HG03280 (cell line): Measurements from ENCODE around the gene NUPR1.
A peak's percentile ranks its signal among the peaks of the same experiment; 100 is the strongest.
"Not testable (repeated sequence)": the region's sequence is repeated elsewhere in the genome, so short reads cannot be mapped to it uniquely, and the experiment has no call there.

Source experiments
- ATAC-seq: cut with Tn5 transposase; IDR thresholded peaks from one replicate; pipeline ENCODE4 v1.9.1; 2021; ENCODE audit warnings: mild to moderate bottlenecking, moderate library complexity; ENCODE audit not compliant: unreplicated experiment

Gene NUPR1

DNA sequence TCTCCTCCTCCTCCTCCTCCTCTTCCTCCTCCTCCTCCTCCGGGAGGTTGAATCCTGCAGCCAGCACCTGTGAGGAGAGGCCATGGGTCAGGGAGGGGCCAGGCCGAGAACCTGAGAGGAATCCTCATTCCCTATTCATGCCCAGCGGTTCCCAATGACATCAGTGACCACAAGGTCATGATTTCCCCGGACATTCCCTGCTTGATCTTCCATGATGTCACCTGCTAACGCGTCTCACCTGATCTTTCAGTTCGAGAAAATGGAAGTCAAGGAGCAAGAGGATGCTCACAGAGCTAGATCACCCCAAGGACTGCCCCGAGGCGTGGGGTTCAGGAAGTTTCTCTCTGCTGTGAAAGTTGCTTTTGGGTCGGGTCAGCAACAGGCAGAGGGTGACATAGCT lies 38.9 kb downstream of the NUPR1 start:
- no peak for ATAC-seq

DNA sequence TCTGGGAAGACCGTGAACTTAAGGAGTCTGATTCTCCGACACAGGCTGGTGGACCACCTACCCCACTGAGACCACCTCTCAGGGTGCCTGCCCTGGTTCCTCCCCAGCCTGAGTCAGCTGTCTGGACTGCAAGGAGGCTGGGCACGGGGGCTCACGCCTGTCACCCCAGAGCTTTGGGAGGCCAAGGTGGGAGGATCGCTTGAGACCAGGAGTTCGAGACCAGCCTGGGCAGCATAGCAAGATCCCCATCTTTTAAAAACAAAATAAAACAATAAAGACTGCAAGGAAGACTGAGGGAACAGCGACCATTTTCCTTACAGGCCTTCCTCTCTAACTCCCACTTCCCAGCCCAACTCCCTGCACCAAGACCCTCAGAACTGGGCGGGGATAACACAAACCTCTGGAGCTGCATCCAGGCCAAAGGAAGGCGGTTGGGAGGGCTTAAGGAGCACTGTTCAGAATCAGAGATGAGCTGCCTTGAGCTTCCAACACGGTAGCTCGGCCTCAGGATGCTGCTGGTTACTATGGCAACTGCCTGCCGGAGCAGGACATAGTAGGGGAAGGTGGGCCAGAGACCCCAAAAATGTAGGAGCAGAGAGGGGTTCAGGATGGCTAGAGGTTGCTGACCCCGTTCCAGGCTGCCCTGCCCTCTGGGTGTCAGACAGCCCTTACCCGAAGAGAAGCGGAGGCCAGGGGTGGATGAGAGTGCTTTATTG lies 40.0 kb downstream of the NUPR1 start:
- no peak for ATAC-seq

GRCh38 chr16:28497861-28498599 lies 40.7 kb downstream of the NUPR1 start:
- no peak for ATAC-seq

DNA sequence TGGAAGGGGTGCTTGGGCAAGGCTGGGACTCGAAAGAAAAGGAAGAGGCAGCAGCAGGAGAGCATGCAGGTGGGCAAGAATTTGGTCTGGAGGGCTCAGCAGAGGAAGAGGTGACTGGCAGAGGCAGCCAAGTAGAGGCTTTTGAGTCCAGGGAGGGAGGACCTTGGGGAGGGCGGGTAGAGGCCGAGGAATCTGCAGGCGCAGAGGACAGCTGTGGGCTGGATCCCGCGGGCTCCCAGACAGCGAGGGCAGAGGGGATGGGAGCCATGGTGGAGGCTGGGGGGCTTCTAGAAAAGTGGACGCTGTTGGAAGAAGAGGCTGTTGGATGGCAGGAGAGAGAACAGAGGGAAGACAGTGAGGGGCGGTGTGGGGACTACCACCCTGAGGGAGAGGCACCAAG lies 41.4 kb downstream of the NUPR1 start:
- ATAC-seq, result no peak

GRCh38 chr16:28496844-28497243 lies 41.9 kb downstream of the NUPR1 start:
- no peak for ATAC-seq

DNA sequence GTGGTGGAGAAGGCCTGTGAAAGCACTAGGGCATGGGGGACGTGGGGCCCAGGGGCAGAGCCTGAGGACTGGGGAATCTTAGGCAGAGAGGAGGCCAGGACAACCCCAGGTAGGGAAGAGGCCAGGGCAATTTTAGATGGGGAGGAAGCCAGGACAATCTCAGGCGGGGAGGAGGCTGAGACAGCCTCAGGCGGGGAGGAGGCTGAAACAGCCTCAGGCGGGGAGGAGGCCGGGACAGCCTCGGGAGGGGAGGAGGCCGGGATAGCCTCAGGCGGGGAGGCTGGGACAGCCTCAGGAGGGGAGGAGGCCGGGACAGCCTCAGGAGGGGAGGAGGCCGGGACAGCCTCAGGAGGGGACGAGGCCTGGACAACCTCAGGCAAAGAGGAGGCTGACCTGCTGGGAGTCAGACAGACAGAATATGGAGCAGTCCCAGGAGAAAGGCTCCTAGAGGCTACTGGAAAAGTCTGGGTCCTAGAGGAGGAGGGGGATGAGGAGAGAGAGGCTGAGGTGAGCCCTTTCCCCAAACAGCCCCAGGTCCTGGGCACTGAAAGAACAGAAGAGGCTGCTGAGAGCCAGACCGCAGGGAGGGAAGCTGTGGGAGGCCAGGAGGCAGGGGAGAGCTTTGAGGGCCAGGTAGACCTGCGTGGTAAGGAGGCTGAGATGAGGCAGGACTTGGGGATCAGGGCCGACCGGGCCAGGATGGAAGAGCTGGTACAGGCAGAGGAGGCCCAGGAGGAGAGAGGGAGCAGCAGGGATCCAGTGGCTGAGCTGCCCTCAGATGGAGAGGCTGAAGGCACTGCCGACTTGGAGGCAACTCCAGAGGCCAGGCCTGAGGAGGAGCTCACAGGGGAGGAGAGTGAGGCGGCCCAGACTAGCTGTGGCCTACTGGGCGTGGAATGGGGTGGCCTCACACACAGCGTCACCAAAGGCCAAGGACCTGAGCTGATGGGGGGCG lies 42.7 kb downstream of the NUPR1 start:
- ATAC-seq, result no peak

DNA sequence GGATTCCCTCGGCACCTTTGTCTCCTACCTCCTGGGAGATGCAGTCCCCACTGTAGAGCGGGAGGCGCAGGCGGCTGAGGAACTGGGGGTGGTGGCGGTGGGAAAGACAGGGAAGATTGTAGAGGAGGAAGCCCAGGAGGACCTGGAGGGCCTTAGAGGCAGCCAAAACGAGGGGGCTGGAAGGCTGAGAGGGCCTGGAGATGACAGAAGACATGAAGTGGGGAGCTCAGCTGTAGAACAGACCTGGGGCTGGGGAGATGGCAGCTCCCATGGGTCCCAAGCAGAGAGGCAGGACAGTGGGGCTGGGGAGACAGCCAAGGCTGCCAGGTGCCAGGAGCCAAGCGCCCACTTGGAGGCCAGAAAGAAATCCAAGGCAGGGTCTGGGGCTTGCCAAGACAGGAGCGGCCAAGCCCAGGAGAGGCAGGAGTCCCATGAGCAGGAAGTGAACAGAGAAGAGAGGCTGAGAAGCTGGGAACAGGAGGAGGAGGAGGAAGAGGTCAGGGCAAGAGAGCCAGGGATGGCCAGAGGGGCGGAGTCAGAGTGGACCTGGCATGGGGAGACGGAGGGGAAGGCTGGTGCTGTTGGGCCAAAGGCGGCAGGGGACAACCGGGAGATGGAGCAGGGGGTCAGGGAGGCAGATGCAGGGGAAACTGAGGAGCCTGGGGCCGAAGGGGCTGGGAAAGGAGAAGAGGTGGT lies 43.5 kb downstream of the NUPR1 start:
- no peak for ATAC-seq

- ATAC-seq, result no peak
Measured at GRCh38 chr16:28494121-28494851, 44.5 kb downstream of the NUPR1 start, which contains the start of gene APOBR. APOBR (plus strand) TSS chr16:28494643; CDS start chr16:28494682, 39 bp downstream.

- no peak for ATAC-seq
Measured at GRCh38 chr16:28492511-28492910, 46.3 kb downstream of the NUPR1 start.

GRCh38 chr16:28491970-28492474 lies 46.8 kb downstream of the NUPR1 start, which contains the start of gene CLN3:
CLN3 (minus strand) TSS chr16:28492074; CDS start chr16:28491759, 315 bp downstream.
- ATAC-seq, result peak; percentile 78

DNA sequence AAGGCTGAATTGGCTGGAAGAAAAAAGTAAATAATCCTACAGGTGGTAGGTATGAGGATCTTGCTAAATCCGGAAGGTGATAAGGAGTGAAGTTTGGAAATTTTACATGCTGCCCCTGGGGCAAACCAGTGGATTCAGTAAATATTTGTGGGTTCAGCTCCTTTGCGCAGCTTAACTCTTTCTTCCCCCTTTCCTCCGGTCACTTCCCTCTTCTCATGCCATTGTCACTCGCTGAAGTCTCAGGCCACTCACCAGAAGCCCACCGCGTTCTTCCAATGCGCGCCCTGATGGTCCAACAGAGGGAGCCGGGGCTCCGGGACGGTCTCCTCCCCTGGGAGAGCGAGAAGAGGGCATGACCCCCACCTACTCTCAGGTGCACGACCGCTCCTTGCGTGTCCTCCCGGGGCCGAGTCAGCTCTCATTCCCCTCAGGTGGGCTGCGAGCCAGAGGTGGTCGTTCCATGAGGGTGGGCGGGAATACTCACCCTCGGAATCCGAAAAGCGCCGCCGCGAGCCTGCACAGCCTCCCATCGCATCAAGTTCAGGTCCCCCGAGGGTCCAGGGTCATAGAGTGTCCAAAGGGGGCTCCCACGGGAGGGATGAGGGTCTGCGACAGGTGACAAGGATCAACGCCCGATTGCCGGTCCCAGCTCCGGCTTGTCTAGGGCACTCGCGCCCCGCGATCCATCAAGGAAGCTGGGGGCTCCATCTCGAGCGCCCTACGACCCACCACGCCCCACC lies 47.4 kb downstream of the NUPR1 start:
- peak; percentile 3 for ATAC-seq

GRCh38 chr16:28486266-28486665 lies 52.5 kb downstream of the NUPR1 start:
- ATAC-seq, result no peak

- not testable (repeated sequence) for ATAC-seq
Measured at GRCh38 chr16:28483361-28483760, 55.4 kb downstream of the NUPR1 start.
